Mesenchymal stem cell (in vitro differentiated cells and primary cell): ENCODE data around the gene TAMALIN.

ENCODE experiments used
- DNase-seq: peaks from one replicate; pipeline ENCODE4 v3.0.0-alpha.2; 2013
- H2AFZ ChIP-seq: one replicate; pipeline ENCODE4 v1.6.1; 2013; ENCODE audit warnings: low read depth, mild to moderate bottlenecking, control low read depth, inconsistent platforms, low read length, moderate library complexity
- H2AK5ac ChIP-seq: 2 replicates; pipeline ENCODE4 v1.6.1; 2013; ENCODE audit warnings: low read length, moderate library complexity, mild to moderate bottlenecking, inconsistent platforms; ENCODE audit not compliant: severe bottlenecking
- H2BK120ac ChIP-seq: one replicate; pipeline ENCODE4 v1.6.1; 2013; ENCODE audit warnings: low read depth, mild to moderate bottlenecking, inconsistent platforms, low read length, moderate library complexity
- H2BK12ac ChIP-seq, 2 experiments: one replicate each; pipeline ENCODE4 v1.6.1; 2013; ENCODE audit warnings: inconsistent platforms in 2 of 2, low read length in 2 of 2, mild to moderate bottlenecking in 2 of 2, moderate library complexity in 2 of 2, control low read depth in 1 of 2
- H2BK15ac ChIP-seq: one replicate; pipeline ENCODE4 v1.6.1; 2013; ENCODE audit warnings: mild to moderate bottlenecking, low read depth, inconsistent platforms; ENCODE audit not compliant: poor library complexity, severe bottlenecking
- H2BK5ac ChIP-seq: 2 replicates; pipeline ENCODE4 v1.6.1; 2013; ENCODE audit warnings: low read depth, mild to moderate bottlenecking, low read length, control low read depth, inconsistent platforms; ENCODE audit not compliant: poor library complexity, severe bottlenecking
- H3K14ac ChIP-seq, 2 experiments: one replicate each; pipeline ENCODE4 v1.6.1; 2013; ENCODE audit warnings: inconsistent platforms in 2 of 2, low read length in 2 of 2, control low read depth in 1 of 2, mild to moderate bottlenecking in 1 of 2, moderate library complexity in 1 of 2
- H3K18ac ChIP-seq, 2 experiments: one replicate each; pipeline ENCODE4 v1.6.1; 2013; ENCODE audit warnings: inconsistent platforms in 2 of 2, low read length in 2 of 2, control low read depth in 1 of 2, low read depth in 1 of 2, mild to moderate bottlenecking in 1 of 2
- H3K23ac ChIP-seq, 2 experiments: one replicate each; pipeline ENCODE4 v1.6.1; 2013; ENCODE audit warnings: inconsistent platforms in 2 of 2, low read length in 2 of 2, mild to moderate bottlenecking in 2 of 2, moderate library complexity in 2 of 2, control low read depth in 1 of 2
- H3K27ac ChIP-seq: 2 replicates; pipeline ENCODE4 v1.5.1; 2013; ENCODE audit warnings: mild to moderate bottlenecking, moderate library complexity, low read length, control low read depth, inconsistent platforms; ENCODE audit not compliant: poor library complexity, severe bottlenecking
- H3K27me3 ChIP-seq, 2 experiments: 2 replicates each; pipeline versions ENCODE4 v1.6.1 to v1.7.0; 2013; ENCODE audit warnings: low read length in 2 of 2, mild to moderate bottlenecking in 2 of 2, moderate library complexity in 2 of 2, control low read depth in 1 of 2, inconsistent platforms in 1 of 2; ENCODE audit not compliant: control insufficient read depth in 1 of 2, insufficient read depth in 1 of 2
- H3K36me3 ChIP-seq, 2 experiments: 2 replicates each; pipeline versions ENCODE4 v1.6.1 to v1.7.0; 2013; ENCODE audit warnings: low read length in 2 of 2, control low read depth in 1 of 2, inconsistent platforms in 1 of 2, low read depth in 1 of 2, mild to moderate bottlenecking in 1 of 2; ENCODE audit not compliant: insufficient read depth in 2 of 2, control insufficient read depth in 1 of 2
- H3K4ac ChIP-seq, 2 experiments: one replicate each; pipeline ENCODE4 v1.6.1; 2013; ENCODE audit warnings: inconsistent platforms in 2 of 2, low read length in 2 of 2, mild to moderate bottlenecking in 2 of 2, moderate library complexity in 2 of 2, control low read depth in 1 of 2, low read depth in 1 of 2
- H3K4me1 ChIP-seq: 2 replicates; pipeline ENCODE4 v1.6.1; 2013; ENCODE audit warnings: low read depth, low read length, control low read depth; ENCODE audit not compliant: control insufficient read depth, insufficient read depth
- H3K4me2 ChIP-seq: 2 replicates; pipeline ENCODE4 v1.6.1; 2013; ENCODE audit warnings: low read length, mild to moderate bottlenecking, inconsistent platforms; ENCODE audit not compliant: poor library complexity, severe bottlenecking
- H3K4me3 ChIP-seq, 2 experiments: 2 replicates each; pipeline versions ENCODE4 v1.5.1 to v1.7.0; 2013; ENCODE audit warnings: low read length in 2 of 2, mild to moderate bottlenecking in 2 of 2, control low read depth in 1 of 2, low read depth in 1 of 2; ENCODE audit not compliant: insufficient read depth in 1 of 2
- H3K79me1 ChIP-seq: replicated peaks from 2 replicates; pipeline ENCODE4 v1.6.1; 2013; ENCODE audit warnings: mild to moderate bottlenecking, control low read depth, low read length, inconsistent platforms; ENCODE audit not compliant: poor library complexity, severe bottlenecking
- H3K9ac ChIP-seq: 2 replicates; pipeline ENCODE4 v1.7.0; 2013; ENCODE audit warnings: mild to moderate bottlenecking, low read length, moderate library complexity
- H3K9me3 ChIP-seq: 2 replicates; pipeline ENCODE4 v1.7.0; 2013; ENCODE audit warnings: mild to moderate bottlenecking, low read length; ENCODE audit not compliant: control insufficient read depth
- H4K8ac ChIP-seq: one replicate; pipeline ENCODE4 v1.6.1; 2013; ENCODE audit warnings: inconsistent platforms, mild to moderate bottlenecking, low read length, moderate library complexity
- H4K91ac ChIP-seq: one replicate; pipeline ENCODE4 v1.6.1; 2013; ENCODE audit warnings: mild to moderate bottlenecking, low read length, inconsistent platforms
- WGBS: methylation state at CpG from one replicate; pipeline ENCODE4 v1.1.7; 2013; ENCODE audit warnings: mixed read lengths; 5-methylcytosine and 5-hydroxymethylcytosine counted together

The TAMALIN gene

GRCh38 chr12:52042706-52043385 lies 36.1 kb downstream of the TAMALIN start:
- no peak for DNase-seq
- Histone ChIP-seq H3K4ac (no peak overlapping the region), H3K14ac (no peak overlapping the region), H3K4me1 (no peaks in the 10 kb centered on the region), H4K91ac (no peak overlapping the region), H3K36me3 (no peaks in the 10 kb centered on the region), H3K27ac (no peak overlapping the region), H3K4me3 (no peak overlapping the region), H2BK12ac (no peak overlapping the region), H2AK5ac (no peak overlapping the region), H3K4me2 (no peak overlapping the region), H3K9me3 (no peaks in the 10 kb centered on the region), H2BK15ac (no peak overlapping the region), H4K8ac (no peak overlapping the region), H3K9ac (no peak overlapping the region), H2AFZ (no peak overlapping the region), H3K27me3 (no peaks in the 10 kb centered on the region), H3K23ac (no peak overlapping the region), H2BK5ac (no peak overlapping the region), H3K18ac (no peak overlapping the region), H2BK120ac (no peak overlapping the region), H3K79me1 (no peaks in the 10 kb centered on the region)
- 94% methylated on average over 3 of the region's 8 CpGs for WGBS

- Histone ChIP-seq H3K14ac (no peak overlapping the region), H4K8ac (no peak overlapping the region), H3K4me2 (no peak overlapping the region), H2BK5ac (no peak overlapping the region), H2BK15ac (no peak overlapping the region), H3K23ac (no peak overlapping the region), H3K9ac (peak overlapping the region; percentile 74), H3K4me3 (no peak overlapping the region), H3K18ac (no peak overlapping the region), H2AFZ (no peak overlapping the region), H3K9me3 (no peaks in the 10 kb centered on the region), H3K4me1 (no peaks in the 10 kb centered on the region), H3K4ac (no peak overlapping the region), H4K91ac (no peak overlapping the region), H2AK5ac (no peak overlapping the region), H3K36me3 (no peaks in the 10 kb centered on the region), H3K27me3 (no peaks in the 10 kb centered on the region), H3K79me1 (no peaks in the 10 kb centered on the region), H3K27ac (no peak overlapping the region), H2BK120ac (no peak overlapping the region), H2BK12ac (no peak overlapping the region)
- WGBS = 82% methylated on average over 21 of the region's 21 CpGs
- no peak for DNase-seq
These were observed 36.9 kb downstream of the TAMALIN start for GRCh38 chr12:52043386-52044212.

GRCh38 chr12:52044292-52044983 lies 37.7 kb downstream of the TAMALIN start:
- Histone ChIP-seq H3K23ac (no peak overlapping the region), H2BK12ac (no peak overlapping the region), H2BK5ac (no peak overlapping the region), H2BK120ac (no peak overlapping the region), H3K79me1 (no peaks in the 10 kb centered on the region), H2AFZ (no peak overlapping the region), H3K9me3 (no peaks in the 10 kb centered on the region), H3K27me3 (no peaks in the 10 kb centered on the region), H3K36me3 (no peaks in the 10 kb centered on the region), H3K27ac (no peak overlapping the region), H2BK15ac (no peak overlapping the region), H2AK5ac (no peak overlapping the region), H3K4me3 (peak overlapping the region in 1 of 2 experiments; percentile 50), H3K4ac (no peak overlapping the region), H3K18ac (no peak overlapping the region), H3K4me2 (no peak overlapping the region), H4K8ac (no peak overlapping the region), H3K14ac (no peak overlapping the region), H3K4me1 (no peaks in the 10 kb centered on the region), H3K9ac (peak overlapping the region; percentile 74), H4K91ac (no peak overlapping the region)
- 89% methylated on average over 18 of the region's 18 CpGs for WGBS
- DNase-seq = no peak

- Histone ChIP-seq H3K23ac (no peak overlapping the region), H4K8ac (peak overlapping the region; percentile 4), H3K4me1 (peaks cover 8% of the 10 kb centered on the region), H2AFZ (no peak overlapping the region), H3K4me2 (no peak overlapping the region), H2BK120ac (no peak overlapping the region), H3K4me3 (no peak overlapping the region), H4K91ac (no peak overlapping the region), H2BK15ac (no peak overlapping the region), H3K27ac (no peak overlapping the region), H2BK12ac (no peak overlapping the region), H3K18ac (no peak overlapping the region), H3K27me3 (no peaks in the 10 kb centered on the region), H2BK5ac (no peak overlapping the region), H3K9ac (peak overlapping the region; percentile 74), H3K14ac (peak overlapping the region in 1 of 2 experiments; percentile 44), H3K9me3 (no peaks in the 10 kb centered on the region), H2AK5ac (no peak overlapping the region), H3K4ac (peak overlapping the region in 1 of 2 experiments; percentile 3), H3K79me1 (no peaks in the 10 kb centered on the region), H3K36me3 (no peaks in the 10 kb centered on the region)
- no peak for DNase-seq
- 55% methylated on average over 3 of the region's 4 CpGs for WGBS
These were observed 39.1 kb downstream of the TAMALIN start for GRCh38 chr12:52045794-52046199.
